Activated naive CD8-positive, alpha-beta T cell treated with anti-CD3 and anti-CD28 coated beads, Interleukin-2, amount 50 U/mL, for 24 hours (primary cell): Measurements from ENCODE around the gene WNT11.

Experiments used
- ATAC-seq: fragments of 150-1000 bp; cut with Tn5 transposase; one replicate; pipeline ENCODE4 v1.10.0; 2021
- DNase-seq: peaks from one replicate; pipeline ENCODE4 v3.0.0; 2021
- H3K27ac Mint-ChIP-seq: one replicate; pipeline ENCODE4 v1.8.0; 2021; ENCODE audit warnings: mild to moderate bottlenecking, mixed read lengths
- H3K27me3 Mint-ChIP-seq: one replicate; pipeline ENCODE4 v1.8.0; 2021; ENCODE audit warnings: mixed read lengths
- H3K36me3 Mint-ChIP-seq: one replicate; pipeline ENCODE4 v1.8.0; 2021; ENCODE audit warnings: low read depth, mixed read lengths
- H3K4me1 Mint-ChIP-seq: one replicate; pipeline ENCODE4 v1.8.0; 2021; ENCODE audit warnings: mixed read lengths
- H3K4me3 Mint-ChIP-seq: one replicate; pipeline ENCODE4 v1.8.0; 2021; ENCODE audit warnings: mild to moderate bottlenecking, moderate library complexity, mixed read lengths
- H3K9me3 Mint-ChIP-seq: one replicate; pipeline ENCODE4 v1.8.0; 2021; ENCODE audit warnings: mixed read lengths

Gene WNT11

GRCh38 chr11:76217653-76218160 is 11.4 kb upstream of the WNT11 start:
- Mint-ChIP-seq H3K4me3 (no peak overlapping the region), H3K9me3 (no peaks in the 10 kb centered on the region), H3K36me3 (no peaks in the 10 kb centered on the region), H3K27me3 (peaks cover 6% of the 10 kb centered on the region), H3K4me1 (no peaks in the 10 kb centered on the region), H3K27ac (no peak overlapping the region)
- ATAC-seq (no peak), DNase-seq (no peak)

DNA sequence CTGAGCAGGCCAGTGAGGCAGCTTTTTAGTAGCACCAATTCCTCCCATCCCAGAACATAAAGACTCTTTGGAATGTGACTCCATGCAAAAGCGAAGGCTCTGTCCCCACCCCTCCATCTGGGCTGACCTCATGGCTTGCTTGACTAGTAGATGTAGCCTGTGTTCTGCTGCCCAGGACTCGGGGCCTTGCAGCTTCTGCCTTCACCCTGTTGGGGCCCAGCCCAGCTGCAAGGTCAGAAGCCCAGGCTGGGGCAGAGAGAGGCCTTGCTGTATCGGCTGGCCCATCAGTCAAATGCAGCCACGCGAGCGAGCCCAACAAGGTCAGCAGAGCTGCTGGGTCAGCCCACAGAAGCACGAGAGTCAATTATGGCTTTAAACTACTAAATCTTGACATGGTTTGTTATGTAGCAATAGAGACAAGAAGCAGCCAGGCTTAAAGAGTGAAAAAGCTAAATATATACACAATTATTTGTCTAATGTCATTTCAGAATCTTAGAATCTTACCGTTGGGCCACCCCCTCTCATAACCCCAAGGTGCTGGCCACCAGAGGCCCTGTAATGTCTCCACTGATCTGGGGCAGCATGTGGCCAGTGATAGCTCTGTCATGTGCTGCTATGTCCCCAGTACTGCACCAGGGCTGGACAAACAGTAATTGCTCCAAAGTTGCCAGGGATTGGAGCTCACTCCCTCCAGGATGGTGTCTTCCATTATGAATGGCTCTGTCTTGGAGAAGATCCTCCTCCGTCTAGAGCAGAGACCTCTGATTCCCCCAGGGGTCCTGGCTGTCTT is 10.4 kb upstream of the WNT11 start:
- H3K27ac Mint-ChIP-seq = no peak overlapping the region
- DNase-seq = no peak
- H3K9me3 Mint-ChIP-seq = no peaks in the 10 kb centered on the region
- no peak overlapping the region for H3K4me3 Mint-ChIP-seq
- H3K27me3 Mint-ChIP-seq = peaks cover 12% of the 10 kb centered on the region
- H3K36me3 Mint-ChIP-seq = no peaks in the 10 kb centered on the region
- no peak for ATAC-seq
- no peaks in the 10 kb centered on the region for H3K4me1 Mint-ChIP-seq

DNA sequence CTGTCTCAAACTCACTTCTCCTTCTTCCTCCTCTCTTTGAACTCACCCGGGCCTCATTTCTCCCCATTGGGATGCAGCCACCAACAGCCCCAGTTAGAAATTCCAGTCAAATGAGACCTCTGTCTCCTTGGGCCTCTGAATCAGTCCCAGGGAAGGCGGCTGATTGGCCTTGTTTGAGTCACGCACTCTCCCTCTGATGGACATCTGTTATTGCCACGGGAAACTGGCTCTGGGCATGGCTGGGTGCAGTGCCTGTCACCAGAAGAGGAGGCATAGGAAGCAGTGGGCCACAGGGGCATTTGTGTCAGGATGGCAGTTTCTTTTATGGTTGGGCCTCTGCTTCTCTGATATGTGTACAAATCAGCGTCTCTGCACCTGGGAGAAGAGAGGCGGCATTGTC is 9.6 kb upstream of the WNT11 start:
- no peak for DNase-seq
- ATAC-seq = no peak
- H3K4me3 Mint-ChIP-seq = no peak overlapping the region
- H3K36me3 Mint-ChIP-seq = no peaks in the 10 kb centered on the region
- no peaks in the 10 kb centered on the region for H3K4me1 Mint-ChIP-seq
- H3K9me3 Mint-ChIP-seq = no peaks in the 10 kb centered on the region
- H3K27me3 Mint-ChIP-seq = peaks cover 20% of the 10 kb centered on the region
- no peak overlapping the region for H3K27ac Mint-ChIP-seq

DNA sequence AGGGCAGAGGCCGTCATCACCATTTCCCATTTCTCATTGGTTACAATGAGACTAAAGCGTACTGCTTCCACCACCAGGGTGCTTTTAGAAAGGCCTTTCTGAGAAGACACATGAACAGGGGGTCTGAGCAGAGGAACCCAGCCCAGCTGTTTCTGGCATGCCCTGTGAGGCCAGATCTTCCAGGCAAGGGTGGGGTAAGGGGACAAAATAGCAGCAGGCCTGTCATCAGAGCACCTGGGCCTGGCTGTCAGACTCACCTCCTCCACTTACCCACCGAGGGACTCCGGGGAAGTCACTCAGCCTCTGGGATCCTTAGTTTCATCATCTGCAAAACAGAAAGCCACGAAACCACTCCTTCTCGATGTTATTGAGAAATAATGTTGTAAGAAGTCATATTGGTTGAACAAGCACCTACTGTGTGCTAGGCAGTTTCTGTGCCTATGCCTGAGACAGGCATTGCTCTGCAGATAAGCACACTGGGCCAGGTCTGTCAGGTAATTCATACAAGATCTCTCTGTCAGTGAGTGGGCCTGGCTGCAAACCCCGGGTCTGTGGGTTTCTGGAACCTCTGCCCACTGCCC is 8.8 kb upstream of the WNT11 start:
- Mint-ChIP-seq H3K4me1 (peaks cover 1% of the 10 kb centered on the region), H3K27ac (no peak overlapping the region), H3K4me3 (no peak overlapping the region), H3K36me3 (no peaks in the 10 kb centered on the region), H3K9me3 (no peaks in the 10 kb centered on the region), H3K27me3 (peaks cover 21% of the 10 kb centered on the region)
- no peak for ATAC-seq
- no peak for DNase-seq

GRCh38 chr11:76214186-76214585 is 7.9 kb upstream of the WNT11 start:
- Mint-ChIP-seq H3K9me3 (no peaks in the 10 kb centered on the region), H3K4me3 (no peak overlapping the region), H3K36me3 (no peaks in the 10 kb centered on the region), H3K27me3 (peaks cover 20% of the 10 kb centered on the region), H3K27ac (no peak overlapping the region), H3K4me1 (peaks cover 1% of the 10 kb centered on the region)
- no peak for ATAC-seq
- no peak for DNase-seq

DNA sequence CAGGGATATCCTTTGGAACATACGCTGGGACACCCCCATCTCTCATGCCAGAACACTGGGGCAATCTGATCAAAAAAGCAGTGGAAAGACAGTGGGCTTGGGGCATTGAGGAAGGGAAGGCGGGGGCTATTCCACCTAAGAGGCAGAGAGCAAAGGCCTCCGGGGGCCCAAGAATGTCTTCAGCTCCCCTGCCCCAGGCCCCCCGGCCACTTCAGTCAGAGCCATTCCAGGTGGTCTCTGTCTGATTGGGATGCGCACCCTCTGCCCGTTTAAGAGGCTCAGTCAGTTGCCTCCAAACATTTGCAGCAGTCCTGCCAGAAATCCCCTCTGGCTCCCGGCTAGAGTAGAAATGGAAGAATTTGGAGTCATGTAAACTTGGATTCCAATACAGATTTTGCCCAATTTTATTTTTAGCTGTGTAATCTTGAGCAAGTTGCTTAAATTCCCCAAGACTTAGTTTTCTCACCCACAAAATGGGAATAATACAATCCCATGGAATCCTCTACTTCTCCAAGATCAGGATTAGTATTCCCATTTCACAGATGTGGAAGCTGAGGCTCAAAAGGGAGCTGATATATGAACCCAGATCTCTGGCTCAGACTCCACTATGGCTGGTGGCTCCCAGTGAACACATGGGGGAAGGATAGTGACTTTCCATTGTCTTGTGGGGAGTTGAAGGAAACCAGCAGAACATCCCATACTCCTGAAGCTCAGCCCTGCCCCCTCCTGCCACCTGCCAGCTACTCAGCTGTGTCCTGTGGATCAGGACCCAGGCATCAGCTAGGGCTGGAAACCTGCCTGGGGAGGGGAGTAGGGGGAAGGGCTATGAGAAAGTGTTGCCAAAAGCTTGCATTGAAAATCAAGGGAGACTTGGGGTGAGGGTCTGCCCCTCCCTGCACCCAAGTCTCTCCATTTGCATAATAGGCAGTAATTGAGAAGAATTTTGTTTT is 6.1 kb upstream of the WNT11 start:
- no peak overlapping the region for H3K4me3 Mint-ChIP-seq
- no peak for DNase-seq

GRCh38 chr11:76210931-76211851 is 4.9 kb upstream of the WNT11 start:
- H3K4me1 Mint-ChIP-seq = peaks cover 15% of the 10 kb centered on the region
- DNase-seq = no peak

More for the DNA sequence above, 6.1 kb upstream of the WNT11 start:
- Mint-ChIP-seq H3K36me3 (no peaks in the 10 kb centered on the region), H3K4me1 (peaks cover 7% of the 10 kb centered on the region), H3K27me3 (peaks cover 22% of the 10 kb centered on the region), H3K27ac (no peak overlapping the region), H3K9me3 (no peaks in the 10 kb centered on the region)
- ATAC-seq = no peak

DNA sequence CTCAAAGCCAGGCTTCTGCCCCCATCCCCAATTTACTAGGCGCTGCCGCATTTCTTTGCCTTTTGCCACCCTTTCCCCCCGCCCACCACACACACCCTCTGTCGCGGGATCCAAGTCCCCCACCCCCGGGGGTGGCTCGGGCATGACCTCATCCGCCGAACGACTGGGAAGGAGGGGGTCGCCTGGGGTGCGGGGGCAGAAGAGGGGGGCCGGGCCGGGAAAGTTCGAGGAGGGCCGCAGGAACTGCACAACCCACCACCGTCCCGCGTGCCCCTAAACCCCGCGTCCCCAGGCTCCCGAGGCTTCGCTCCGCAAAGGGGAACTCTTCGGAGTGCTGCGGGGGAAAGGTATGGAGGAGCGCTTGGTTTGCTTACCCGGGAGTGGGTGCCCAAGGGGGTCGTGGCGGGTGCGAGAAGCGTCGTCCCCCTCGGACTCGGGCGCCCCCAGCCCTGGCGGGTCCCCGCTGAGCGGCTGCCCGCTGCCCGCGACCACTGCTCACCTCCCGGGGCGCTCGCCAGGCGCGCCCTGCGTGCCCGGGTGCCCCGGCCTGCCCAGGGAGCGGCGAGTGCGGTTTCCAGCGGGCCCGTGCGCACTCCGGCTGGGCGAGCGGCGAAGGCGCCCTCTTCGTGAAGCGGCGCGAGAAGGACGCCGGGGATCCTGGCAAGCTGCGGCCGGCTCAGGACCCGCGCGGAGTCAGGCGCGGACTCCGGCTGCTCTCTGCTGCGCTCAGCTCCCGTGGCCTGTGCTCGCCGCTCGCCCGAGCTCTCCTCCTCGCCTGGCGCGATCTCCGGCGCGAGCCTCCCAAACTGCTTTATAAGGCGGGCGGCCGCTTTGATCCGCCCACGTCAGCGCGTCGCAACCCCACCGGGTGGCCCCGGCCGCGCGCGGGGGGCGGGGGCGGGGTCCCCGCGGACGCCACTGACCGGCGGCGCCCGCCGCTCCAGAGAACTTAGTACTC is 4.0 kb upstream of the WNT11 start:
- peak; percentile 15 for DNase-seq
- Mint-ChIP-seq H3K9me3 (no peaks in the 10 kb centered on the region), H3K36me3 (no peaks in the 10 kb centered on the region), H3K27me3 (peaks cover 38% of the 10 kb centered on the region), H3K4me3 (peak overlapping the region; percentile 17), H3K4me1 (peaks cover 19% of the 10 kb centered on the region), H3K27ac (no peak overlapping the region)
- ATAC-seq = no peak

More at GRCh38 chr11:76210931-76211851, 4.9 kb upstream of the WNT11 start:
- no peak for ATAC-seq
- H3K4me3 Mint-ChIP-seq = peak overlapping the region; percentile 26
- peaks cover 30% of the 10 kb centered on the region for H3K27me3 Mint-ChIP-seq
- no peaks in the 10 kb centered on the region for H3K36me3 Mint-ChIP-seq
- H3K9me3 Mint-ChIP-seq = no peaks in the 10 kb centered on the region
- H3K27ac Mint-ChIP-seq = no peak overlapping the region

GRCh38 chr11:76209375-76209972 is 3.2 kb upstream of the WNT11 start:
- peak overlapping the region; percentile 17 for H3K4me3 Mint-ChIP-seq
- peaks cover 19% of the 10 kb centered on the region for H3K4me1 Mint-ChIP-seq
- no peaks in the 10 kb centered on the region for H3K36me3 Mint-ChIP-seq
- DNase-seq (peak; percentile 43), ATAC-seq (no peak)
- no peaks in the 10 kb centered on the region for H3K9me3 Mint-ChIP-seq
- H3K27ac Mint-ChIP-seq = no peak overlapping the region
- peaks cover 46% of the 10 kb centered on the region for H3K27me3 Mint-ChIP-seq

GRCh38 chr11:76208438-76209374 is 2.4 kb upstream of the WNT11 start:
- Mint-ChIP-seq H3K36me3 (no peaks in the 10 kb centered on the region), H3K27me3 (peaks cover 48% of the 10 kb centered on the region), H3K4me1 (peaks cover 19% of the 10 kb centered on the region), H3K9me3 (no peaks in the 10 kb centered on the region), H3K27ac (no peak overlapping the region), H3K4me3 (peak overlapping the region; percentile 70)
- DNase-seq (peak; percentile 85), ATAC-seq (peak; percentile 51)

DNA sequence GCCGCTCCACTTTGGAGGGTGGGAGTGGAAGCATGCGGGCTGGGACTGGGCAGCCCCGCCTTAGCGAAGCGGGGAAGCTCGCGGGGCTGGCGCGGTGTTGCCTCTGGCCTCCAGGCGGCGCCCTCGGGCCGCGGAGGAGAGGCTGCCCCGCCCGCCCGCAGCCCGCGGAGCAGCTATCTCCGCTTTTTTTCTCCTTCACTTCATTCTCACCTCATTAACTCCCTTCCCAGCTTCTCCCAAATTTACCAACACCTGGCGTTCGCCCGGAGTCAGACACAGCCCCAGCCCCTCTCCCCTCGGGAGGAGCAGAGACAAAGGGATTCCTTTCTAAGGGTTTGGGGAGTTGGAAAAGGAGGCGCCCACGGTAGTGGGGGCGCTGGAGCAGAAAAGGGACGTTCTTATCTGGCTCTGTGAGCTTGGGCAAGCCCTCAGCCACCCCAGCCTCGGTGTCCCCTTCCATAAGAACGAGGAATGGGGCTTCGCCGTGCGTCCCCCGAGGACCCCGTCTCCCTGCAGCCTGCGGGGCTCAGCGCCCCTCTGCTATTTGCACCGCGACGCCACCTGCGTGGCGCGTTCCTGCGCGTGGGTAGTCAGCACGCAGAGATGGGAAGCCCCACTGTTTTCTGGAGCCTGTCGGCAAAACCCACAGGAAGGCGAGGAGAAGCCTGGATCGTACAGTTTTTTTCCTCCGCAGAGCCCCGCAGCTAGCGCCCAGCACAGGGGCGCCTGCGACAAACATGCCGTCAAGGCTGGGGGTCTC is 1.5 kb upstream of the WNT11 start:
- ATAC-seq = peak; percentile 69
- Mint-ChIP-seq H3K4me1 (peaks cover 19% of the 10 kb centered on the region), H3K4me3 (peak overlapping the region; percentile 70), H3K36me3 (no peaks in the 10 kb centered on the region), H3K9me3 (no peaks in the 10 kb centered on the region), H3K27ac (no peak overlapping the region), H3K27me3 (peaks cover 46% of the 10 kb centered on the region)
- DNase-seq = peak; percentile 84
